Prostate gland (tissue), 2 donors: Measurements from ENCODE around the gene KLHL12. TPM values are rescaled to one million over a fixed set of nuclear protein-coding genes. Genes with fewer than 3 reads are reported as not detected.

Experiments
- DNase-seq: peaks from one replicate; pipeline ENCODE4 v3.0.0-alpha.2; 2019; ENCODE audit warnings: low spot score
- H3K27ac ChIP-seq, 2 donors: fragments of 200-600 bp; sonication (generic); 2 replicates each; pipeline ENCODE4 v1.5.1; 2017 to 2019
- H3K27me3 ChIP-seq: fragments of 200-600 bp; sonication (generic); replicated peaks from 2 replicates; pipeline ENCODE4 v1.5.1; 2019; ENCODE audit not compliant: insufficient read depth
- H3K36me3 ChIP-seq, 2 donors: fragments of 200-600 bp; sonication (generic); 1 replicate in 1 of 2; 2 replicates in 1 of 2; pipeline versions ENCODE4 v1.5.1 to v1.8.1; 2017 to 2019
- H3K4me1 ChIP-seq: fragments of 200-600 bp; sonication (generic); replicated peaks from 2 replicates; pipeline ENCODE4 v1.5.1; 2019
- H3K4me3 ChIP-seq, 2 donors: fragments of 200-600 bp; sonication (generic); 2 replicates each; pipeline ENCODE4 v1.5.1; 2017 to 2019
- H3K9me3 ChIP-seq: fragments of 200-600 bp; sonication (generic); 2 replicates; pipeline ENCODE4 v1.5.1; 2017
- POLR2A ChIP-seq: fragments of 450-650 bp; IDR thresholded peaks from one replicate; pipeline ENCODE4 v1.6.1; 2016; ENCODE audit warnings: antibody characterized with exemption, mild to moderate bottlenecking
- POLR2AphosphoS5 ChIP-seq: sonication (generic); formaldehyde crosslinking; IDR thresholded peaks from one replicate; pipeline ENCODE4 v1.6.1; 2017; ENCODE audit warnings: antibody characterized with exemption
- WGBS: methylation state at CpG from one replicate; pipeline ENCODE4 v1.1.5; 2018; 5-methylcytosine and 5-hydroxymethylcytosine counted together
- intact Hi-C: fragments of 100-400 bp; cut with DNase I; formaldehyde crosslinking; loops from one replicate; pipeline ENCODE4 v1.14.2; 2022
- total RNA-seq, 2 donors: library from RNA; depleted of rRNA; stranded (reverse); fragments of >200 nt; gene quantifications; one replicate each; pipeline ENCODE4 v1.1.0, GENCODE V29; 2016
- TF ChIP-seq, protein P1 (sequence below), 4 experiments: fragments of 200-600 bp in 2 of 4; fragments of 450-650 bp in 2 of 4; sonication (generic) in 2 of 4; IDR thresholded peaks; 1 replicate in 3 of 4; 2 replicates in 1 of 4; pipeline ENCODE4 v1.5.1; 2016 to 2019; ENCODE audit warnings: antibody characterized with exemption in 4 of 4, mild to moderate bottlenecking in 2 of 4, moderate library complexity in 2 of 4

KLHL12 gene
- total RNA-seq, 2 donors from 2014 or later = 33.9 to 56.6 TPM

GRCh38 chr1:202935844-202936243 is 8.8 kb upstream of the KLHL12 start:
- Histone ChIP-seq H3K9me3 (no peaks in the 10 kb centered on the region), H3K4me3 (no peak overlapping the region), H3K36me3 (no peaks in the 10 kb centered on the region), H3K27ac (no peak overlapping the region), H3K27me3 (no peaks in the 10 kb centered on the region), H3K4me1 (no peaks in the 10 kb centered on the region)
- intact Hi-C loops = no loop called here
- DNase-seq = no peak
- TF ChIP-seq POLR2AphosphoS5 (no peak), POLR2A (no peak)
- TF ChIP-seq, protein P1, sequence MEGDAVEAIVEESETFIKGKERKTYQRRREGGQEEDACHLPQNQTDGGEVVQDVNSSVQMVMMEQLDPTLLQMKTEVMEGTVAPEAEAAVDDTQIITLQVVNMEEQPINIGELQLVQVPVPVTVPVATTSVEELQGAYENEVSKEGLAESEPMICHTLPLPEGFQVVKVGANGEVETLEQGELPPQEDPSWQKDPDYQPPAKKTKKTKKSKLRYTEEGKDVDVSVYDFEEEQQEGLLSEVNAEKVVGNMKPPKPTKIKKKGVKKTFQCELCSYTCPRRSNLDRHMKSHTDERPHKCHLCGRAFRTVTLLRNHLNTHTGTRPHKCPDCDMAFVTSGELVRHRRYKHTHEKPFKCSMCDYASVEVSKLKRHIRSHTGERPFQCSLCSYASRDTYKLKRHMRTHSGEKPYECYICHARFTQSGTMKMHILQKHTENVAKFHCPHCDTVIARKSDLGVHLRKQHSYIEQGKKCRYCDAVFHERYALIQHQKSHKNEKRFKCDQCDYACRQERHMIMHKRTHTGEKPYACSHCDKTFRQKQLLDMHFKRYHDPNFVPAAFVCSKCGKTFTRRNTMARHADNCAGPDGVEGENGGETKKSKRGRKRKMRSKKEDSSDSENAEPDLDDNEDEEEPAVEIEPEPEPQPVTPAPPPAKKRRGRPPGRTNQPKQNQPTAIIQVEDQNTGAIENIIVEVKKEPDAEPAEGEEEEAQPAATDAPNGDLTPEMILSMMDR (IDR thresholded peaks at IDR 0.05) = no peak
- WGBS = 82% methylated on average over 3 of the region's 3 CpGs

DNA sequence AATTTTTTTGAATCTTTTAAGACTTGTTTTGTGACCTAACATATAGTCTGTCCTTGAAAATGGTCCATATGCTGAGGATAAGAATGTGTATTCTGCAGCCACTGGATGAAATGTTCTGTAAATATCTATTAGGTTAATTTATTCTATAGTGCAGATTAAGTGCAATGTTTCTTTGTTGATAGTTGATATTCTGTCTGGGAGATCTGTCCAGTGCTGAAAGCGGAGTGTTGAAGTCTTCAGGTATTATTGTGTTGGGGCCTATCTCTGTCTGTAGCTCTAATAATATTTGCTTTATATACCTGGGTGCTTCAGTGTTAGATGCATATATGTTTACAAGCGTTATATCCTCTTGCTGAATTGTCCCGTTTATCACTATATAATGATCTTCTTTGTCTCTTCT is 7.7 kb upstream of the KLHL12 start:
- Histone ChIP-seq H3K4me3 (no peak overlapping the region), H3K9me3 (no peaks in the 10 kb centered on the region), H3K27me3 (no peaks in the 10 kb centered on the region), H3K4me1 (no peaks in the 10 kb centered on the region), H3K27ac (no peak overlapping the region), H3K36me3 (no peaks in the 10 kb centered on the region)
- no peak for DNase-seq
- 81% methylated on average over 3 of the region's 3 CpGs for WGBS
- TF ChIP-seq POLR2AphosphoS5 (no peak), POLR2A (no peak)
- TF ChIP-seq, protein P1 (IDR thresholded peaks at IDR 0.05) = no peak
- intact Hi-C loops = no loop called here

- Histone ChIP-seq H3K4me1 (no peaks in the 10 kb centered on the region), H3K9me3 (no peaks in the 10 kb centered on the region), H3K27ac (no peak overlapping the region), H3K36me3 (no peaks in the 10 kb centered on the region), H3K4me3 (no peak overlapping the region), H3K27me3 (no peaks in the 10 kb centered on the region)
- intact Hi-C loops = no loop called here
- WGBS = 88% methylated on average over 2 of the region's 2 CpGs
- no peak for DNase-seq
- TF ChIP-seq POLR2AphosphoS5 (no peak), POLR2A (no peak)
- TF ChIP-seq, protein P1 (IDR thresholded peaks at IDR 0.05) = no peak
Measured at GRCh38 chr1:202932476-202932875, 5.4 kb upstream of the KLHL12 start.

DNA sequence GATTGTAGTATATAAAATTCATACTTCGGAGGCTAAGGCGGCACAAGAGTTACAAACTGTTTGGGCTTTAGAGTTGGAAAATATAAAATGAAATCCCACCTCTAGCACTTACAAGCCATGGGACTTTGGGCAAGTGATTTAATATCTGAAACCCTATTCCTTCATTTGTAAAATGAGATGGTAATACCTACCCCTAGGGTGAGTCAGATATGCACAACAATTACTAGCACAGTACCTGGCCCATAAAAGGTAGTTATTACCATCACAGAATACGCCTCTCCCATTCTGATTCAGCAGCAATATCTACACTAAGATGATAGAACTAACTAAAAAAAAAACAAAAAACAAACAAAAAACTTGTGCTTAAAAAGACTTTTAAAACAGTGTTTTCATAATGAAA is 3.5 kb downstream of the KLHL12 start:
- H3K4me3 ChIP-seq = no peak overlapping the region
- WGBS = 93% methylated on average over 3 of the region's 3 CpGs
- no peaks in the 10 kb centered on the region for H3K36me3 ChIP-seq
- intact Hi-C loops = no loop called here
- H3K27me3 ChIP-seq = no peaks in the 10 kb centered on the region
- no peak overlapping the region for H3K27ac ChIP-seq
- DNase-seq = no peak
- no peak for TF ChIP-seq POLR2A
- TF ChIP-seq POLR2AphosphoS5 = no peak
- TF ChIP-seq, protein P1 (IDR thresholded peaks at IDR 0.05) = no peak
- no peaks in the 10 kb centered on the region for H3K4me1 ChIP-seq
- H3K9me3 ChIP-seq = no peaks in the 10 kb centered on the region

DNA sequence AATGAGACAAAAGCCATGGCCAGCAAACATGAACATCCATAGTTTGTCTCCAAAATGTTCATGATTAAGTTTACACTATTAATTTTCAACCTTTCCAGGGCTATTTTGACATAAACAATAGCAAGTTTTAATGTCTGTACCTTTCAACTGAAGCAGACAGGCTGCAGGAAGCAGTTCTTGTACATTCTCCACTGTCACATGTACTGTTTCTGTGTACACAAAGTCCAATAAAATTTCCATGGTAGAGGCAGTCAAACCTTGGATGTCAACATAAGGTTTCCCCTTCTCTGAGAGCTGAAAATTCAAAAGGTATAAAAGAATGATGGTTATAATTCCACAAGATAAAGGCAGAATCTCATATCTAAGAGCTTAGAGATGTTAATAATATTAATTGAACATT is 7.4 kb downstream of the KLHL12 start:
- TF ChIP-seq POLR2AphosphoS5 = peak; percentile 83
- TF ChIP-seq POLR2A = no peak
- TF ChIP-seq, protein P1 (IDR thresholded peaks at IDR 0.05) = no peak
- Histone ChIP-seq H3K27me3 (no peaks in the 10 kb centered on the region), H3K36me3 (no peaks in the 10 kb centered on the region)

More for the DNA sequence above, 7.4 kb downstream of the KLHL12 start:
- Histone ChIP-seq H3K4me3 (no peak overlapping the region), H3K4me1 (no peaks in the 10 kb centered on the region), H3K9me3 (no peaks in the 10 kb centered on the region), H3K27ac (peak overlapping the region in 1 of 2 donors; percentile 56)
- intact Hi-C loops = no loop called here
- peak; percentile 49 for DNase-seq
